Neural crest cell (in vitro differentiated cells): ENCODE results near the gene IKZF4. TPM values are rescaled to one million over a fixed set of nuclear protein-coding genes. Genes with fewer than 3 reads are reported as not detected.
A peak's percentile ranks its signal among the peaks of the same experiment; 100 is the strongest.

Experiments used
- DNase-seq: peaks from one replicate; pipeline ENCODE4 v3.0.0; 2021; ENCODE audit warnings: low read depth, mixed read lengths, low spot score
- H3K27ac Mint-ChIP-seq: one replicate; pipeline ENCODE4 v1.8.0; 2021; ENCODE audit warnings: mild to moderate bottlenecking, mixed read lengths; ENCODE audit not compliant: unreplicated experiment
- H3K27me3 Mint-ChIP-seq: 2 replicates; pipeline ENCODE4 v1.8.0; 2021; ENCODE audit warnings: low read depth, mild to moderate bottlenecking, mixed read lengths
- H3K36me3 Mint-ChIP-seq: 2 replicates; pipeline ENCODE4 v1.8.0; 2021; ENCODE audit warnings: low read depth, mild to moderate bottlenecking, mixed read lengths
- H3K4me1 Mint-ChIP-seq: 2 replicates; pipeline ENCODE4 v1.8.0; 2021; ENCODE audit warnings: mixed read lengths
- H3K4me3 Mint-ChIP-seq: one replicate; pipeline ENCODE4 v1.8.0; 2021; ENCODE audit warnings: mild to moderate bottlenecking, mixed read lengths
- H3K9me3 Mint-ChIP-seq: 2 replicates; pipeline ENCODE4 v1.8.0; 2021; ENCODE audit warnings: mixed read lengths
- total RNA-seq: library from RNA; stranded (reverse); gene quantifications from 2 replicates; pipeline ENCODE4 v1.2.1, GENCODE V29; 2021
- TF ChIP-seq, protein P1 (sequence below): fragments of 200-600 bp; sonication (generic); conservative IDR thresholded peaks from 2 replicates; pipeline ENCODE4 v1.5.0; 2021; ENCODE audit warnings: antibody characterized with exemption, mild to moderate bottlenecking

The IKZF4 gene
- total RNA-seq, 1 donor from 2014 or later: 42.3 TPM

DNA sequence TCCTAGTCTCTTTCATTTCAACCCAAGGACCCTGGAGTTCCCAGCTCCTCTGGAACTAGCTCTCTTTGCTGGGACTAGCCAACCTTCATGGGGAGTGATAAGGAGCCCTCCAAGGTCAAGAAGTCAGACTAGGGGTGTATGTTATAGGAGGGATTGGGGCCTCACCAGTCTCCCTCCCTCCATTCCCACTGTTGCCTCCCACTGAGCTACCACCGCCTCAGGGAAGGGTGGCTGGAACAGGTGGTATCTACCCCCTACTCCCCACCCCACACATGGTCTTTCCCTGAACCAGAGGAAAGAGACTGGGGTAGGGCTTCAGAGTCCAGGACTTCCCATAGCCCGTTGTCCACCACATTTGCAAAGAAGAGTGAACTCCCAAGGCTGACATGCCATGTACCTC is 61.5 kb downstream of the IKZF4 start:
- Mint-ChIP-seq H3K9me3 (no peaks in the 10 kb centered on the region), H3K36me3 (peaks cover 8% of the 10 kb centered on the region), H3K27ac (peak overlapping the region; percentile 27), H3K4me3 (peak overlapping the region; percentile 96), H3K4me1 (peaks cover 43% of the 10 kb centered on the region), H3K27me3 (peaks cover 41% of the 10 kb centered on the region)
- TF ChIP-seq, protein P1, sequence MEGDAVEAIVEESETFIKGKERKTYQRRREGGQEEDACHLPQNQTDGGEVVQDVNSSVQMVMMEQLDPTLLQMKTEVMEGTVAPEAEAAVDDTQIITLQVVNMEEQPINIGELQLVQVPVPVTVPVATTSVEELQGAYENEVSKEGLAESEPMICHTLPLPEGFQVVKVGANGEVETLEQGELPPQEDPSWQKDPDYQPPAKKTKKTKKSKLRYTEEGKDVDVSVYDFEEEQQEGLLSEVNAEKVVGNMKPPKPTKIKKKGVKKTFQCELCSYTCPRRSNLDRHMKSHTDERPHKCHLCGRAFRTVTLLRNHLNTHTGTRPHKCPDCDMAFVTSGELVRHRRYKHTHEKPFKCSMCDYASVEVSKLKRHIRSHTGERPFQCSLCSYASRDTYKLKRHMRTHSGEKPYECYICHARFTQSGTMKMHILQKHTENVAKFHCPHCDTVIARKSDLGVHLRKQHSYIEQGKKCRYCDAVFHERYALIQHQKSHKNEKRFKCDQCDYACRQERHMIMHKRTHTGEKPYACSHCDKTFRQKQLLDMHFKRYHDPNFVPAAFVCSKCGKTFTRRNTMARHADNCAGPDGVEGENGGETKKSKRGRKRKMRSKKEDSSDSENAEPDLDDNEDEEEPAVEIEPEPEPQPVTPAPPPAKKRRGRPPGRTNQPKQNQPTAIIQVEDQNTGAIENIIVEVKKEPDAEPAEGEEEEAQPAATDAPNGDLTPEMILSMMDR: no peak
- peak; percentile 6 for DNase-seq

DNA sequence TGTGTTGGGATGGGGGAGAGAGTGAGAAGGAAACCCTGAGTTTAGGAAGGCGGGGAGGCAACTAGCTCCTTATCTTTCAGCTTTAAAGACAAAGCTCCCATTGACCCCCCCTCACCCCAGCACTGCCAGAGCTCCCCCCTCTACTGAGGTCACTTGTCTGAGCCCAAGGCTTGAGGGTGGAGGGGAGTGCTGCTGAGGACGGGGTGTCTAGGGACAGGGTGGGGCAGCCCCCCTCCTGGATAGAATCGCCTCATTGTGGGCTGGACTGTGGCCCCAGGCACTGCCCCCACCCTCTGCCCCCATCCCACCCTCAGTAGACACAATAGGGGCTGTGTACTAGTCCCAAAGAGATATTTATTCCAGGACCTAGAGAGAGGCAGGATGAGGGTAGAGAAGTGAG is 62.1 kb downstream of the IKZF4 start:
- DNase-seq: peak; percentile 40
- peak overlapping the region; percentile 29 for H3K27ac Mint-ChIP-seq
- TF ChIP-seq, protein P1: no peak
- peaks cover 41% of the 10 kb centered on the region for H3K27me3 Mint-ChIP-seq
- no peaks in the 10 kb centered on the region for H3K9me3 Mint-ChIP-seq
- H3K36me3 Mint-ChIP-seq: peaks cover 8% of the 10 kb centered on the region
- peaks cover 43% of the 10 kb centered on the region for H3K4me1 Mint-ChIP-seq
- peak overlapping the region; percentile 96 for H3K4me3 Mint-ChIP-seq

DNA sequence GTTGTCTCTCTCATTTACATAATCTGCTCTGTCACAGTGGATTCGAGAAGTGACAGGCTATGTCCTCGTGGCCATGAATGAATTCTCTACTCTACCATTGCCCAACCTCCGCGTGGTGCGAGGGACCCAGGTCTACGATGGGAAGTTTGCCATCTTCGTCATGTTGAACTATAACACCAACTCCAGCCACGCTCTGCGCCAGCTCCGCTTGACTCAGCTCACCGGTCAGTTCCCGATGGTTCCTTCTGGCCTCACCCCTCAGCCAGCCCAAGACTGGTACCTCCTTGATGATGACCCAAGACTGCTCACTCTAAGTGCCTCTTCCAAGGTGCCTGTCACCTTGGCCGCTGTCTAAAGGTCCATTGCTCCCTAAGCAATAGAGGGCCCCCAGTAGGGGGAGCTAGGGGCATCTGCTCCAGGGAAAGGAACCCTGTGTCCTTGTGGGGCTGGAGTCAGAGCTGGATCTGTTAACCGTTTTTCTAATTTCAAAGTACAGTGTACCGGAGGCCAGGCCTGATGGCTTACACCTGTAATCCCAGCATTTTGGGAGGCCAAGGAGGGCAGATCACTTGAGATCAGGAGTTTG is 64.2 kb downstream of the IKZF4 start:
- Mint-ChIP-seq H3K4me3 (peak overlapping the region; percentile 17), H3K27me3 (peaks cover 27% of the 10 kb centered on the region), H3K4me1 (peaks cover 37% of the 10 kb centered on the region), H3K9me3 (no peaks in the 10 kb centered on the region), H3K36me3 (peaks cover 8% of the 10 kb centered on the region), H3K27ac (no peak overlapping the region)
- TF ChIP-seq, protein P1: peak; percentile 45
- no peak for DNase-seq

DNA sequence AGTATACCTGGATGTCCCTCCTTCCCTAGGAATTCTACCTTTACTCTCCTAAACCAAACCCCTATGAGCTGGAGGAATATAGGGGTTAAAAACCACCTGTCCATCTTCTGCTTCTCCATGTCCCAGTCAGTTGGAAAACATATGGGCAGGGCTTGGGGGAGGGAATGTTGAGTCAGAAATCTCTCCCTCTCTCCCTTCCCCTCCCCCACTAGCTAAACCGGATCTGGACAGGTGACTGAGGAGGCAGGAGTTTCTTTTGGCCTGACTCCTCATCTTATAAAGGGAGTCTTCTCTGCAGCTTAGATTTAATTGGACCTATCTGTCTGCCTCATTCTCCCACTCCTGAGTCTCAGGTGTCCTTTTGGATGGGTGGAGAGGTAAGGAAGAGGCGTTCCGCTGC is 65.3 kb downstream of the IKZF4 start:
- Mint-ChIP-seq H3K9me3 (no peaks in the 10 kb centered on the region), H3K27ac (no peak overlapping the region), H3K36me3 (peaks cover 8% of the 10 kb centered on the region), H3K4me1 (peaks cover 32% of the 10 kb centered on the region), H3K27me3 (peaks cover 17% of the 10 kb centered on the region), H3K4me3 (no peak overlapping the region)
- TF ChIP-seq, protein P1: no peak
- DNase-seq: no peak

DNA sequence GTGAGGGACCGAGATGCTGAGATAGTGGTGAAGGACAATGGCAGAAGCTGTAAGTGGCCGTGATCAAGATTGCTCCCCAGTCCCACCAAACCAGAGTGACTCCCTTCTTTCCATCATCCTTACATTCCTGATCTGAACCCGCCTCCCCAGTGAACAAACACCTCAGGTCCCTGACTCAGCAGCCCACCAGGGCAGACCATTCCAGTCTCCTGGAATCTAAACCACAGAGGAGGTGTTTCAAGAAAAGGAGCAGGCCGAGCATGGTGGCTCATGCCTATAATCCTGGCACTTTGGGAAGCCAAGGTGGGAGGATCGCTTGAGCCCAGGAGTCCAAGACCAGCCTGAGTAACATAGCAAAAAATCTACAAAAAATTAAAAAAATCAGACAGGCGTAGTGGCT is 65.8 kb downstream of the IKZF4 start:
- Mint-ChIP-seq H3K27ac (no peak overlapping the region), H3K4me3 (no peak overlapping the region), H3K4me1 (peaks cover 27% of the 10 kb centered on the region), H3K9me3 (no peaks in the 10 kb centered on the region), H3K36me3 (peaks cover 8% of the 10 kb centered on the region), H3K27me3 (peaks cover 12% of the 10 kb centered on the region)
- DNase-seq: no peak
- TF ChIP-seq, protein P1: no peak
